Activated naive CD8-positive, alpha-beta T cell treated with anti-CD3 and anti-CD28 coated beads, Interleukin-2, amount 10 ng/mL, durations not matched to agents 7 days and 5 days (primary cell): Measurements from ENCODE around the gene TLE3. TPM values are rescaled to one million over a fixed set of nuclear protein-coding genes. Genes with fewer than 3 reads are reported as not detected.
A peak's percentile ranks its signal among the peaks of the same experiment; 100 is the strongest.

ENCODE experiments used
- ATAC-seq: fragments of 150-1000 bp; cut with Tn5 transposase; one replicate; pipeline ENCODE4 v1.10.0; 2021; ENCODE audit warnings: low read depth, moderate library complexity
- POLR2A ChIA-PET: fragments of 350-600 bp; sonication (Branson Sonifier 250); formaldehyde crosslinking; loops from one replicate; lab custom pipeline; 2021; ENCODE audit warnings: antibody characterized with exemption; lab: Charles Lee
- DNase-seq: peaks from one replicate; pipeline ENCODE4 v3.0.0; 2021
- H3K27ac Mint-ChIP-seq: one replicate; pipeline ENCODE4 v1.8.0; 2022; ENCODE audit warnings: mild to moderate bottlenecking, mixed read lengths
- H3K27me3 Mint-ChIP-seq: one replicate; pipeline ENCODE4 v1.8.0; 2022; ENCODE audit warnings: mild to moderate bottlenecking, moderate library complexity, mixed read lengths
- H3K36me3 Mint-ChIP-seq: one replicate; pipeline ENCODE4 v1.8.0; 2021; ENCODE audit warnings: mild to moderate bottlenecking, mixed read lengths
- H3K4me1 Mint-ChIP-seq: one replicate; pipeline ENCODE4 v1.8.0; 2021; ENCODE audit warnings: mixed read lengths
- H3K4me3 Mint-ChIP-seq: one replicate; pipeline ENCODE4 v1.8.0; 2022; ENCODE audit warnings: mild to moderate bottlenecking, moderate library complexity, mixed read lengths
- H3K9me3 Mint-ChIP-seq: one replicate; pipeline ENCODE4 v1.8.0; 2021; ENCODE audit warnings: mixed read lengths
- total RNA-seq, 2 experiments: library from RNA; stranded (reverse); gene quantifications; one replicate each; pipeline ENCODE4 v1.2.3, GENCODE V29; 2021

TLE3 gene
- total RNA-seq, 2 experiments from 2014 or later: 80.5 to 87.9 TPM

DNA sequence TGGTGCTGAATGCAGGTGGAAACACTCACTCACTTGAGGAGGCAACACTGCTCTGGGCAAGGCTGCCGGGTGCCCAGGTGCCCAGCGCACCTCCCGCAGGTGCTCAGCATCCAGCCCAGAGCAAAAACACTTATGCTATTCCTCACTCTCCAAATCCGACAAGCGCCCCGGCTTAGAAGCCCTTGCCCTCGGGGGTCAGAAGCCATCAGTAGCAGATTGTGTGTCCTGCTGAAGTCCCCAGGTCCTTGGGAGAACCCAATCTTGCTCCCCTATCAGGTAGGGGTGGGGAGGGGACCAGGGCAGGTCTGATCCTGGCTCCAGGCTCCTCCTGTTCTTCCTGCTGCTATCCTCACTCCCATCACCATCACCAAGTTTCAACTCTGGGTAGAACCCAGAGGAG, 46.7 kb downstream of the TLE3 start:
- H3K36me3 Mint-ChIP-seq: peaks cover 23% of the 10 kb centered on the region
- no peak overlapping the region for H3K27ac Mint-ChIP-seq
- POLR2A ChIA-PET: no interaction called here

GRCh38 chr15:70050441-70050840, 47.3 kb downstream of the TLE3 start:
- no peak overlapping the region for H3K4me3 Mint-ChIP-seq
- no peaks in the 10 kb centered on the region for H3K27me3 Mint-ChIP-seq
- H3K4me1 Mint-ChIP-seq: no peaks in the 10 kb centered on the region
- DNase-seq: no peak
- H3K9me3 Mint-ChIP-seq: no peaks in the 10 kb centered on the region
- POLR2A ChIA-PET: no interaction called here
- H3K27ac Mint-ChIP-seq: peak overlapping the region; percentile 53
- ATAC-seq: no peak
- H3K36me3 Mint-ChIP-seq: peaks cover 23% of the 10 kb centered on the region

More for the DNA sequence above, 46.7 kb downstream of the TLE3 start:
- Mint-ChIP-seq H3K4me1 (no peaks in the 10 kb centered on the region), H3K4me3 (no peak overlapping the region), H3K9me3 (no peaks in the 10 kb centered on the region), H3K27me3 (no peaks in the 10 kb centered on the region)
- no peak for ATAC-seq
- DNase-seq: peak; percentile 15

DNA sequence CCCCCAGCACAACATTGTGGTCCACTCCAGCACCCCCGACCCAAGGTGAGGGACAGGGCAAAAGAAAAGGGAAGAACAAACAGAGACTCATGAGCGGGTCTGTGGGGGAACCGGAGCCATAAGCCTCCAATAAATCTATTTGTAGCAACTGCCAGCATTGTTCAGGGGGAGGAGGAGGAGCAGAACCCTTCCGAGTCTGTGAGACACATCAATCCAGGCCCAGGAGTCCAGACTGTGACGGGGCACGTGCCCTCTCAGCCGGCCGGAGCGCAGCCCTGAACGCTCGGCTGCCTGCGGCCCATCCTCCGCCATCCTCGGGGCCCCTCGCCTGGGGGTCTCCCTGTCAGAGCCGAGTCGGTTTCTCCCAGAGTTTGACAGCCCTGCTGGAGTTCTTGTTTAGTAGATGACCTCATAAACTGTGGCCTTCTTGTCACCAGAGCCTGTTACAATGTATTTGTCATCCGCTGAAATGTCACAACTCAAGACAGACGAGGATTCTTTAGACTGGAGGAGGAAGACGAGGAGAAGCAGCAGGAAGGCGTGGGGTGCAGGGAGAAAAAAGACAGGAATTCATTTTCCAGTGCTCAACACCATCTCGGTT, 47.9 kb downstream of the TLE3 start:
- H3K27me3 Mint-ChIP-seq: no peaks in the 10 kb centered on the region
- peaks cover 24% of the 10 kb centered on the region for H3K36me3 Mint-ChIP-seq
- no peak for ATAC-seq
- H3K27ac Mint-ChIP-seq: no peak overlapping the region
- POLR2A ChIA-PET: no interaction called here
- H3K4me3 Mint-ChIP-seq: no peak overlapping the region
- no peaks in the 10 kb centered on the region for H3K9me3 Mint-ChIP-seq
- no peak for DNase-seq
- no peaks in the 10 kb centered on the region for H3K4me1 Mint-ChIP-seq

DNA sequence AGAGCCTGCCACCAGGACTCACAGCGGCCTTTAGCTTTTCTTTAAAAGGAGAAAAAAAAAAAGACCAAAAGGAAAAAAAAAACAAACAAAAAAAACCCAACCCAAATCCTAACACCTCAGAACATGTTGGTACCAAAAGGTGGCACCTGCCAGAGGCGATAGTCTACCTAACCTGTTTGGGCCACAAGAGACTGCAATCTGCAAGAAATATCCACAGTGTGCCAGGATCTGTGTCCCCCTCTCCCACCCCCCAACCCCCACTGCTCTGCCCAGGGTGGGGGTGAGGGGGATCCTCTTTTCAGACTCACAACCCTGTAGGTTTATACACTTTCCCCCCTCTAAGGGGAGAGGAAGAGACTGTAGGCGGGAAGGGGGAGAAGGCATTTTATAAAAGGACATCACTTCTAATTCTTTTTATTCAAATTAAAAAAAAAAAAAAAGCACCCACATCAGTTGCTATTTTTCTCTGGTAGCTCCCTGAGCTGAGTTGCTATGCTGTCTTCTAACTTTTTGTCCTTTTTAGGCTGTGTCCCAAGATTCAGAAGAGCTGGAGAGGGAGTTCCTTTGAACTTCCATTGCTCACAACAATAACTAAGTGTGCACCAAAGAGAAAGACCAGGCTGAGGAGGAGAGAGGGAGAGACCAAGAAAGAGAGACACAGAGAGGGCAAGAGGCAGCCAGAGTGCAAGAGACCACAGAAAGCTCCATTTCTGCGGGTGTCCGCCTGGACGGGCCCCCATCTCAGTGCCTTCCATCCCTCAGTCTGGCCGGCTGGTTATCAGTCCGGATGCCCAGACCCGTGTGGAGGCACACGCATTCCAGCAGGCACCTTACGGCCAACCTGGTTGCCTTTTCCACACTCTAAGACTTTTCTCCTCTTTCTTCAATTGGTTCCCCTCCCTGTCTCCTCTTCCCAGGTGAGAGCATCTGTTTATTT, 48.9 kb downstream of the TLE3 start:
- ATAC-seq (no peak), DNase-seq (no peak)
- H3K4me3 Mint-ChIP-seq: no peak overlapping the region
- no peaks in the 10 kb centered on the region for H3K9me3 Mint-ChIP-seq
- peaks cover 27% of the 10 kb centered on the region for H3K36me3 Mint-ChIP-seq
- POLR2A ChIA-PET: no interaction called here
- no peak overlapping the region for H3K27ac Mint-ChIP-seq
- no peaks in the 10 kb centered on the region for H3K27me3 Mint-ChIP-seq
- no peaks in the 10 kb centered on the region for H3K4me1 Mint-ChIP-seq

- POLR2A ChIA-PET: no interaction called here
- Mint-ChIP-seq H3K4me1 (no peaks in the 10 kb centered on the region), H3K27me3 (no peaks in the 10 kb centered on the region), H3K27ac (no peak overlapping the region), H3K9me3 (no peaks in the 10 kb centered on the region), H3K4me3 (no peak overlapping the region), H3K36me3 (peaks cover 31% of the 10 kb centered on the region)
- DNase-seq (no peak), ATAC-seq (no peak)
Observed at GRCh38 chr15:70048198-70048565, 49.5 kb downstream of the TLE3 start.

- Mint-ChIP-seq H3K36me3 (peaks cover 34% of the 10 kb centered on the region), H3K4me3 (no peak overlapping the region), H3K27me3 (peaks cover 4% of the 10 kb centered on the region), H3K27ac (no peak overlapping the region), H3K4me1 (peaks cover 1% of the 10 kb centered on the region), H3K9me3 (peaks cover 2% of the 10 kb centered on the region)
- no peak for DNase-seq
- POLR2A ChIA-PET: no interaction called here
- ATAC-seq: no peak
Observed at GRCh38 chr15:70047386-70048197, 50.1 kb downstream of the TLE3 start.

GRCh38 chr15:70046679-70047369, 50.9 kb downstream of the TLE3 start:
- ATAC-seq: no peak
- no peak overlapping the region for H3K4me3 Mint-ChIP-seq
- no peak overlapping the region for H3K27ac Mint-ChIP-seq
- peaks cover 3% of the 10 kb centered on the region for H3K9me3 Mint-ChIP-seq
- POLR2A ChIA-PET: no interaction called here
- H3K36me3 Mint-ChIP-seq: peaks cover 36% of the 10 kb centered on the region
- DNase-seq: no peak
- H3K4me1 Mint-ChIP-seq: peaks cover 1% of the 10 kb centered on the region
- H3K27me3 Mint-ChIP-seq: peaks cover 4% of the 10 kb centered on the region

GRCh38 chr15:70045045-70045444, 52.7 kb downstream of the TLE3 start:
- peaks cover 12% of the 10 kb centered on the region for H3K27me3 Mint-ChIP-seq
- H3K36me3 Mint-ChIP-seq: peaks cover 28% of the 10 kb centered on the region
- ATAC-seq (no peak), DNase-seq (no peak)
- no peak overlapping the region for H3K27ac Mint-ChIP-seq
- no peak overlapping the region for H3K4me3 Mint-ChIP-seq
- H3K4me1 Mint-ChIP-seq: peaks cover 1% of the 10 kb centered on the region
- POLR2A ChIA-PET: no interaction called here
- H3K9me3 Mint-ChIP-seq: peaks cover 3% of the 10 kb centered on the region

DNA sequence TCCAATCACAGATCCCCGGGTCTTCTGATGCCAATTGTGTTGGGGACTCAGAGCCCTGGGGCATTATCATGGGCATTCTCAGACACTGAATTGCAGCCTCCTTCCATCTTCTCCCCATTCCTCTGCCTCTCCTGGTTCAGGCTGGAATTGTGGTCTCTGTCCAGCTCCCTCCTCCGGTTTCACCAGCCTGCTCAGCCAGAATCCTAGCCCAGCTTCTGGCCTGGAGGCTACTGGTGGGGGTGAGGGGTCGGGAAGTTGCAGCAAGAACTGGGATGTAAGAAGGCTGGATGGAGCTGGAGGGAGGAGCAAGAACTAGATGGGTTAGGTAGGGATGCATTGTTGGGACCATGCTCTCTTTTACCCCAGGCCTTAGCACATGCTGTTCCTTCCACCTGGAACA, 53.5 kb downstream of the TLE3 start:
- POLR2A ChIA-PET: no interaction called here
- no peak for DNase-seq
- H3K36me3 Mint-ChIP-seq: peaks cover 26% of the 10 kb centered on the region
- H3K9me3 Mint-ChIP-seq: peaks cover 3% of the 10 kb centered on the region
- H3K27ac Mint-ChIP-seq: no peak overlapping the region
- H3K27me3 Mint-ChIP-seq: peaks cover 14% of the 10 kb centered on the region
- H3K4me3 Mint-ChIP-seq: no peak overlapping the region
- ATAC-seq: no peak
- H3K4me1 Mint-ChIP-seq: peaks cover 1% of the 10 kb centered on the region

GRCh38 chr15:70043590-70043989, 54.1 kb downstream of the TLE3 start:
- ATAC-seq (no peak), DNase-seq (no peak)
- Mint-ChIP-seq H3K9me3 (peaks cover 3% of the 10 kb centered on the region), H3K27me3 (peaks cover 18% of the 10 kb centered on the region), H3K36me3 (peaks cover 25% of the 10 kb centered on the region), H3K27ac (no peak overlapping the region), H3K4me3 (no peak overlapping the region), H3K4me1 (peaks cover 1% of the 10 kb centered on the region)
- POLR2A ChIA-PET: no interaction called here

DNA sequence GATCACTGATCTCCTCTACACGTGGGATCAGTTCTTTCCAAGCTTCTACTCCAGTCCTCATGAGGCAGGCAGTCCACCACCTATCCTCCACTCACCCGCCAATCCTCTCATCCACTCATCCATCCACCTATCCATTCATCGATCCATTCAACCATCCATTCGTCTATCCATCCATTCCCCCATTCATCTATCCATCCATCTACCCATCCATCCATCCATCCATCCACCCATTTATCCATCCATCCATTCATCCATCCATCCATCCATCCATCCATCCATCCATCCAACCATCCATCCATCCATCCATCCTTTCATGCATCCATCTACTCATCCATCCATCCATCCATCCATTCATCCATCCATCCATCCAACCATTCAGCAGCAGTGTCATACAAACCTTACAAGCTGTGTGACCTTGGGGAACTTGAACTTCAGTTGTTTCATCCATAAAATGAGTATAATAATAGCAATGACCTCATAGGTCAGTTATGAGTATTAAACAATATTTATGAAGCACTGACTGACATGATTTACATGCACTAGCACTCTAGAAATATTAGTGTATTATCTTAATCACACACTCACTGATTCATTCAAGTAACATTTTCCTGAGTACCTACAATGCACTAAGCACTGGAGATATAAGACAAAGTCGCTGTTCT, 55.0 kb downstream of the TLE3 start:
- peak overlapping the region; percentile 18 for H3K27ac Mint-ChIP-seq
- POLR2A ChIA-PET: no interaction called here
- no peak for ATAC-seq
- peaks cover 23% of the 10 kb centered on the region for H3K36me3 Mint-ChIP-seq
- no peak for DNase-seq
- peaks cover 3% of the 10 kb centered on the region for H3K9me3 Mint-ChIP-seq
- H3K4me3 Mint-ChIP-seq: no peak overlapping the region
- H3K4me1 Mint-ChIP-seq: peaks cover 1% of the 10 kb centered on the region
- peaks cover 24% of the 10 kb centered on the region for H3K27me3 Mint-ChIP-seq

GRCh38 chr15:70039917-70040316, 57.8 kb downstream of the TLE3 start:
- POLR2A ChIA-PET: no interaction called here
- H3K27me3 Mint-ChIP-seq: peaks cover 26% of the 10 kb centered on the region
- H3K4me3 Mint-ChIP-seq: no peak overlapping the region
- H3K9me3 Mint-ChIP-seq: peaks cover 3% of the 10 kb centered on the region
- peaks cover 17% of the 10 kb centered on the region for H3K36me3 Mint-ChIP-seq
- peaks cover 1% of the 10 kb centered on the region for H3K4me1 Mint-ChIP-seq
- DNase-seq (no peak), ATAC-seq (no peak)
- no peak overlapping the region for H3K27ac Mint-ChIP-seq
